ENCODE data around the gene ETV5.

Gene ETV5

DNA sequence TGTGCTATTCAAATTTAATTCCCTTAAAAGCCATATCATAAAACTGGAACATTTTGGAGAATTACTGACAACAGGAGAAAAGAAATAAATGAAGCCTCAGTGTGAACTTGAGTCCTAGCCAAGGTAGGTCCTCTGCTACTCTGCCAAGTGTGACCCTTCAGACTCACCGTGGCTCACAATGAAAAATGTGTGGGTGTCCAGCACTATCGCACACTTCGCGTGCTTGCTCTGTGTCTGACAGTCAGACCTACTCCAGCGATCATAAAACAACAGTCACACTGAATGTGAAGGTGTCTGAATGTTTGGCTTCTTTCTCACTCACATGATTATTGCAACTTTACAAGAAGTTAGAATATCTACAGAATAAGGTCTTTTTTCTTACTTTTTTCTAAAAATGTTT, 105.3 kb downstream of the ETV5 start:
- no peak for ATAC-seq
- TF ChIP-seq PPARA (CRISPR knock-in tag; IDR thresholded peaks at IDR 0.05; ENCODE audit: borderline replicate concordance) (no peak), SNAI2 (CRISPR knock-in tag; IDR thresholded peaks at IDR 0.05) (no peak), ESRRG (CRISPR knock-in tag; IDR thresholded peaks at IDR 0.05) (no peak), GLIS3 (CRISPR knock-in tag; IDR thresholded peaks at IDR 0.05) (no peak), ZNF565 (CRISPR knock-in tag; conservative IDR thresholded peaks at IDR 0.05; ENCODE audit: low read depth) (no peak), ARNTL (CRISPR knock-in tag; IDR thresholded peaks at IDR 0.05; ENCODE audit: borderline replicate concordance, low read depth) (no peak), BACH2 (CRISPR knock-in tag; IDR thresholded peaks at IDR 0.05; ENCODE audit: borderline replicate concordance) (no peak), CREB5 (CRISPR knock-in tag; IDR thresholded peaks at IDR 0.05; ENCODE audit: low read depth) (no peak), CSDC2 (CRISPR knock-in tag; IDR thresholded peaks at IDR 0.05) (no peak)

- no peak for TF ChIP-seq TOX (CRISPR knock-in tag; IDR thresholded peaks at IDR 0.05; ENCODE audit: borderline replicate concordance)
- TF ChIP-seq, protein P1, sequence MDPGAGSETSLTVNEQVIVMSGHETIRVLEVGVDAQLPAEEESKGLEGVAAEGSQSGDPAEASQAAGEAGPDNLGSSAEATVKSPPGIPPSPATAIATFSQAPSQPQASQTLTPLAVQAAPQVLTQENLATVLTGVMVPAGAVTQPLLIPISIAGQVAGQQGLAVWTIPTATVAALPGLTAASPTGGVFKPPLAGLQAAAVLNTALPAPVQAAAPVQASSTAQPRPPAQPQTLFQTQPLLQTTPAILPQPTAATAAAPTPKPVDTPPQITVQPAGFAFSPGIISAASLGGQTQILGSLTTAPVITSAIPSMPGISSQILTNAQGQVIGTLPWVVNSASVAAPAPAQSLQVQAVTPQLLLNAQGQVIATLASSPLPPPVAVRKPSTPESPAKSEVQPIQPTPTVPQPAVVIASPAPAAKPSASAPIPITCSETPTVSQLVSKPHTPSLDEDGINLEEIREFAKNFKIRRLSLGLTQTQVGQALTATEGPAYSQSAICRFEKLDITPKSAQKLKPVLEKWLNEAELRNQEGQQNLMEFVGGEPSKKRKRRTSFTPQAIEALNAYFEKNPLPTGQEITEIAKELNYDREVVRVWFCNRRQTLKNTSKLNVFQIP (CRISPR knock-in tag; IDR thresholded peaks at IDR 0.05; ENCODE audit: borderline replicate concordance, low read depth), result no peak
- TF ChIP-seq TSHZ2 (CRISPR knock-in tag; IDR thresholded peaks at IDR 0.05), result no peak
- no peak for TF ChIP-seq ZFP30 (CRISPR knock-in tag; IDR thresholded peaks at IDR 0.05)
- no peak for TF ChIP-seq ARNTL (CRISPR knock-in tag; IDR thresholded peaks at IDR 0.05; ENCODE audit: borderline replicate concordance, low read depth)
- no peak for TF ChIP-seq ZNF565 (CRISPR knock-in tag; conservative IDR thresholded peaks at IDR 0.05; ENCODE audit: low read depth)
- no peak for TF ChIP-seq PATZ1 (CRISPR knock-in tag; IDR thresholded peaks at IDR 0.05; ENCODE audit: borderline replicate concordance)
- TF ChIP-seq CSDC2 (CRISPR knock-in tag; IDR thresholded peaks at IDR 0.05), result no peak
- TF ChIP-seq SNAI2 (CRISPR knock-in tag; IDR thresholded peaks at IDR 0.05), result no peak
- no peak for TF ChIP-seq ZC3H10 (CRISPR knock-in tag; IDR thresholded peaks at IDR 0.05)
- TF ChIP-seq ESRRG (CRISPR knock-in tag; IDR thresholded peaks at IDR 0.05), result no peak
- TF ChIP-seq ZFP3 (CRISPR knock-in tag; IDR thresholded peaks at IDR 0.05), result no peak
- TF ChIP-seq BACH2 (CRISPR knock-in tag; IDR thresholded peaks at IDR 0.05; ENCODE audit: borderline replicate concordance), result no peak
- no peak for TF ChIP-seq RARB (CRISPR knock-in tag; IDR thresholded peaks at IDR 0.05)
- TF ChIP-seq ZNF70 (CRISPR knock-in tag; IDR thresholded peaks at IDR 0.05), result no peak
- TF ChIP-seq ZNF8 (CRISPR knock-in tag; IDR thresholded peaks at IDR 0.05), result no peak
- TF ChIP-seq OSR1 (CRISPR knock-in tag; IDR thresholded peaks at IDR 0.05), result no peak
- no peak for TF ChIP-seq TCF4 (CRISPR knock-in tag; IDR thresholded peaks at IDR 0.05; ENCODE audit: borderline replicate concordance)
- TF ChIP-seq GLIS3 (CRISPR knock-in tag; IDR thresholded peaks at IDR 0.05), result no peak
- peak; percentile 88 for ATAC-seq
These were observed 105.9 kb downstream of the ETV5 start for GRCh38 chr3:186002884-186003472.

DNA sequence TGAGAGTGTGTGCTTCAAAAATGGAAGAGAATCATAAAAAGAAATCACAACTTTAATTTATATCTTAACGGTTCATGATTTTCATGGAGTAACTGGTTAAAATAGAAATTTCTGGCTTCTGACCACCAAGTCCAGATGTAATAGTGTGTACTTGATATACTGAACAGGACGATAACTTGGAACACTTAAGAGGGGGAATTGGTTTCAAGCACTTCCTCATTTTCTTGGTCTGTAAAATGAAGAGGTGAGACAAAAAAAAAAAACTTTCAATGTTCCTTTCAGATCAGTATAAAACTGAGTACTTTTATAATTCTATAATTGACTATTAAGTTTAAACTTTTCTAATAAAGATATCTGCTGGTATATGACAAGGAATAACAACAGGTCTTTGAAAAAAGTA, 107.0 kb downstream of the ETV5 start:
- ATAC-seq, result no peak
- TF ChIP-seq ARNTL (CRISPR knock-in tag; IDR thresholded peaks at IDR 0.05; ENCODE audit: borderline replicate concordance, low read depth), result no peak
- TF ChIP-seq ZNF8 (CRISPR knock-in tag; IDR thresholded peaks at IDR 0.05), result no peak
- TF ChIP-seq ISL1 (CRISPR knock-in tag; IDR thresholded peaks at IDR 0.05), result no peak
- no peak for TF ChIP-seq ZFP30 (CRISPR knock-in tag; IDR thresholded peaks at IDR 0.05)
- no peak for TF ChIP-seq GLIS3 (CRISPR knock-in tag; IDR thresholded peaks at IDR 0.05)
- TF ChIP-seq CREB5 (CRISPR knock-in tag; IDR thresholded peaks at IDR 0.05; ENCODE audit: low read depth), result no peak
- no peak for TF ChIP-seq CSDC2 (CRISPR knock-in tag; IDR thresholded peaks at IDR 0.05)
- TF ChIP-seq, protein P2, sequence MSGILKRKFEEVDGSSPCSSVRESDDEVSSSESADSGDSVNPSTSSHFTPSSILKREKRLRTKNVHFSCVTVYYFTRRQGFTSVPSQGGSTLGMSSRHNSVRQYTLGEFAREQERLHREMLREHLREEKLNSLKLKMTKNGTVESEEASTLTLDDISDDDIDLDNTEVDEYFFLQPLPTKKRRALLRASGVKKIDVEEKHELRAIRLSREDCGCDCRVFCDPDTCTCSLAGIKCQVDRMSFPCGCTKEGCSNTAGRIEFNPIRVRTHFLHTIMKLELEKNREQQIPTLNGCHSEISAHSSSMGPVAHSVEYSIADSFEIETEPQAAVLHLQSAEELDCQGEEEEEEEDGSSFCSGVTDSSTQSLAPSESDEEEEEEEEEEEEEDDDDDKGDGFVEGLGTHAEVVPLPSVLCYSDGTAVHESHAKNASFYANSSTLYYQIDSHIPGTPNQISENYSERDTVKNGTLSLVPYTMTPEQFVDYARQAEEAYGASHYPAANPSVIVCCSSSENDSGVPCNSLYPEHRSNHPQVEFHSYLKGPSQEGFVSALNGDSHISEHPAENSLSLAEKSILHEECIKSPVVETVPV (CRISPR knock-in tag; IDR thresholded peaks at IDR 0.05), result no peak
- TF ChIP-seq TSHZ2 (CRISPR knock-in tag; IDR thresholded peaks at IDR 0.05), result no peak
- no peak for TF ChIP-seq BACH2 (CRISPR knock-in tag; IDR thresholded peaks at IDR 0.05; ENCODE audit: borderline replicate concordance)
- TF ChIP-seq ZC3H10 (CRISPR knock-in tag; IDR thresholded peaks at IDR 0.05), result no peak
- no peak for TF ChIP-seq ESRRG (CRISPR knock-in tag; IDR thresholded peaks at IDR 0.05)
- no peak for TF ChIP-seq PPARA (CRISPR knock-in tag; IDR thresholded peaks at IDR 0.05; ENCODE audit: borderline replicate concordance)
- TF ChIP-seq RARB (CRISPR knock-in tag; IDR thresholded peaks at IDR 0.05), result no peak
- no peak for TF ChIP-seq ZNF70 (CRISPR knock-in tag; IDR thresholded peaks at IDR 0.05)
